Measurements from ENCODE around the gene AUTS2.

The AUTS2 gene

DNA sequence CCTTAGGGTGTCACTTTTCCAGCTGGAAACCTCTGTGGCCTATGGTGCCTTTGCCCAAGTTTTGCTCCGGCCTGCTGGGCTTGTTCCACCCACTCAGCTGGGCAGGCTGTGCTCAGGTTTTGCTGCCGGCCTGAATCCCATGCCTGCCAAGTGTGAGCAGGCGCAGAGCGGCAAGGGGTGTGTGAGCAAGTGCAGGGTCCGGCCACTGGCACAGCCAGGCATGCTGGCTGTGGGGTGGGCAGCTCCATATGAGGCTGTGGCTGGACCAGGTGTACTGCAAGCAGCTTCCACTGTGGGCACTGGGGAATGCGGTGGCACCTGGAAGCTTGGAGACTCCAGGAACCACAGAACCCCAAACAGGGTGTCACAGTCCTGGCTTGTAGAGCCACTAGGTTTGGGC lies 92.1 kb downstream of the AUTS2 start:
- no peak for DNase-seq

DNA sequence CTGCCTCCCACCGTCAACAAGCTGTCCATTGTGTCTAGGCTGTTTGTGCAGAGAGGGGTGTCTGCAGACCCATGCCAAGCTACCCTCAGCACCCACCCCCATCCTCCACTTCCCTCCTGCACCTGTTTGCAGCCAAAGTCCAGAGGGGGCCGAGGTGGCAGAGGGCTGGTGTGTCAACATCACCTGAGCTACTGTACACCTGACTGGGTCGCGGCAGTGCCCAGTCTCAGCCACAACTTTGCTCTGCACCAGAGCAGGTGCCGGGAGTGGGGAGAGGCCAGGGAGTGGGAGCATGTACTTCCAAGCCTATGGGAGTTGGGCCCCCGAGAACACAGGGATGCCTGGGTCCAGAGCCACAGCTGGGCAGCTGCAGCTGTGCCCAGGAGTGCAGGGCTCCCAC lies 93.1 kb downstream of the AUTS2 start:
- DNase-seq, result no peak

DNA sequence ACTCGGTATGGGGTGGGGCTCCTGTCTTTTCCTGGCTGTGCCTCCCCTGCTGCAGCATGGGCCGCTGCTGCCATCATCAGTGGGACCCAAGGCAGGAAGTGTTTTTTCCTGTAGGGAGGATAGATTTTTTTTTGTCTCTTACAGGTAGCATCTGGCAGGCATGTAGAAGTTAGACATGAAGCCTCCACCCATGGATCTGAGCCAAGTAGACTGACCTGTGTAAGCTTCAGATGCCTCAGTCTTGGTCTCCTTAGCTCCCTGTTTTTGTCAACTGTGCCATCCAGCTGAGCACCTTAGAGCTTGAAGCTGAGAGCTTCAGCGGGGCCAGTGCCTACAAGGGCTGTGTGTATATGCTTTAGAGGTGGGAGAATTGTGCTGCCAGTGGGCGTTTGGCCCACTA lies 93.5 kb downstream of the AUTS2 start:
- no peak for DNase-seq

DNA sequence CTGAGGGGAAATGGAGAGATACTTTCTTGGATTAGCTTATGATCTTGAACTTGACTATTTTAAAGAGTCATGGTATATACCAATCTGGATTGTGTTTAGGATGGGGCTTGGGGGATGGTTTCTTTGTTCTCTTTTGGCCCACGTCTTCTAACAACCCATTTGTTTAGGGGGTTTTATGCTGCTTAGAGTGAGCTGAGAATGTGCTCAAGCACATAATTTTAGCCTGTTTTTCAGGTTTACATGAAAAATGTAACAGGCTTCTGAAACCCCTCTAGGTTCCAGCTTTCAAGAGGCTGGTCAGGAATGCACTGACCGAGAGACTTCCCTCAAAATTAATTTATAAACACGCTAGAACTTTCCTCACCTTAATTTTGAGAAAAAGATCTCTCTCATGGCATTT lies 94.3 kb downstream of the AUTS2 start:
- DNase-seq, result no peak

DNA sequence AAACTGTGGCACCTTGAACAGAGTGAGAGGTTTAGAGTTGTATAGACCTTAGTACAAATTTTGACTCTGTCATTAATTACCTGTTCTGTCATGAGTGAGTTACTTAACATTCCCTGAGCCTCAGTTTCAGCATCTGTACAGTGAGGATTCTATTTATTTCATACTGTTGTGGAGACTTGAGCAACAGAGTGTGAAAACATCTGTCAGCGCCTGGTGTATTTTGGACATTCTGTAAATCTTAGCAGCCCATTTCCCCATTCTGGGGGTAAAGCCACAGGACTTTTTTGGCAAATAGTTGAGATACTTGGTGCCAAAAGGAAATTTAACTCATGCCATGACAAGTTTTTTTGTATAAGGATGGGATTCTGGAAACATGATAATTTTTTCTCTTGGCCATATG lies 94.8 kb downstream of the AUTS2 start:
- peak in 1 of 2 experiments; percentile 26 for DNase-seq

DNA sequence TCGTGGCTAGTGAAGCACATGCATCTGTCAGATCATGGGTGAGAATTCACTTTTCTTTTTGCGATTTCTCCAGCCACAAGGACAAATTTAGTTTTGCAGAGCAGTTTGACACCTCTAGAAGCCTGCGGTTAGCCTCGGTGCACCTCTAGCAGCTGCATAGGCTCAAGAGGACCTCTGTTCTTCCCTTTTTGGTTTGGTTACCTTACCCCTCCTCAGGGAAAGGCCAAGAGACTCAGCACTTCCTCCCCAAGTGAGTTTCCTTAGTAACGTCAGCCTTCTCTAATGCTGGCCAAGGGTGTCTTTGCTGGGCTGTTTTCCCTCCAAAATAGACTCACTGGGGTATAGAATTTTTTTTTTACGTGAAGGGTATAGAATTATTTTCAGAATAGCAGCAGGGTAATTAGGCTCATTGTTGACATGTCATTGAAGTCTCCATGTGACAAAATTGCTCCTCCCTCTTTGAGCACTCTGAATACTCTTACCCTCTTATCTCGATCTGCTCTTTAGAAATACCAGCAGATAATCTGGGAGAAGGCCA lies 97.8 kb downstream of the AUTS2 start:
- DNase-seq, result no peak

DNA sequence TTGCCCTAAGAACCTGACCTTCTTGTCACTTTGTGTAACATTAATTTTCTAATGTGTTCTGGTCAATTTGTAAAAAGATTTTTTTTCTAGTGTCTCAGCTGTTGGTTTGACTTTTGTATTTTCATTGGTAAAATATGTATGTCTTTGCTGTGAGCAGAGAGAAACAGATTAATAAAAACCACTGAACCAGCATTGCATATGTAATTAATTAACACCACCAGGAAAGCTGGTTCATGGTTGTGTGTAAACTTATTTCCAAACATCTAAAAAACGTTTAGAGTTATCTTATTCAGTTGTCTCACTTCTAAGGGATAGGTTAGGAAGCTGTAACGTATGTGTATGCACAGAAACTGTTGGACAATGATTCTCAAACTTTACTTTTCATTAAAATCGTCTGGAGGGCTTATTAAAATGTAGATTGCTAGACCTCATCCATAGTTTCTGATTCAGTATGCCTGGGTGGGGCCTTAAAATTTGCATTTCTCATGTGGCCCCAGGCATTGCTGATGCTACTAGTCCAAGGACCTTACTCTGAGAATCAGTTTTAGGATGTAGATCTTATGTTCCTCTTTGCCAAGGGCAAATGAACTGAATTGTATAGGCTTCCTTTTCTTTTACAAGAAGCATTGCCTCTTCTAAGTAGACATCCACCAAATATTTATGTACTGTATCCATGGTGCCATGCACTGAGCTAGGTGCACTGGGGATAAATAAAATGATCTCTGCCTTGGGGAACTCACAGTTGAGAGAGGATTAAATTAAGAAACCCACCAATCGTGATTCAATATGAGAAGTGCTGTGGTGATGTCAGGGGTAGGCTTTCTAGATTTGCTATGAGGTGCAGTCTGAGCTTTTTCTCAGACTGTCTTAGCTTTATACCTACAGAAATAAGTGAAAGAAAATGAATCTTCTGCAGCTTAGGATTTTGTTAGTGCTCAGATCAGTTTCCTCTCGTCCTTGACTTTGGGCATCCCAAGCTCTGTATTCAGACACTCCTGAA lies 98.7 kb downstream of the AUTS2 start:
- no peak for DNase-seq

DNA sequence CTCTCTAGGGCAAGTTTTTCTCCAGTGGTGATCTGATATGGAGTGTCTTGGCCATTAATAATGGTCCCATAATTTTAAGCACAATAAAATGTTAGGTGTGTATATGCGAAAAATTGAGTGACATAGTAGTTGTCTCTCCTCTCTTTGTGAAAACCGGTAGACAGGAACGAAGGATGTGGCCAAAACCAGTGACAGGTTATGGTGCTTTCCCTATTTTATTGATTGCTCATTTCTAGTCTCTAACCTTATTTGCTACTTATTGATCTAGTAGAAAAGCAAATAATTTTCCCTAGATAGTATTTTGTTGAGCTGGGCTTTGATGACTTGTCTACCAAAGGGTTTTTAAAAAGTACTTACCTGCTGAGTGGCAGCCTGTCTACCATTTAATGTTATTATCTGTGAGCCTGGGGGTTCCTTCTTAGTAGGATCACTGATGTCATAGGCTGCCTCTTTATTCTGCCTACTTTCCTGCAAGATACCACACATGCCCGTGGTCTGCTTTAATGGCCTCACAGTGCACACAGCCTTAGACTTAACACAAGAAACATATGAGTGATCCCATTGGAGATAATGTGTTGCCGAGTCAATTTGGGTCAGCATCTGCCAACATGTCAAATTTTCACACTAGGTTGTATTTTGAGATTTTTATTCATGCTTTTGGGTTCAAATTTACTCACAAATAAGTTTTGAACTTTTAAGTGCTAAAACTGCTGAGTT lies 100.0 kb downstream of the AUTS2 start:
- DNase-seq, result no peak

DNA sequence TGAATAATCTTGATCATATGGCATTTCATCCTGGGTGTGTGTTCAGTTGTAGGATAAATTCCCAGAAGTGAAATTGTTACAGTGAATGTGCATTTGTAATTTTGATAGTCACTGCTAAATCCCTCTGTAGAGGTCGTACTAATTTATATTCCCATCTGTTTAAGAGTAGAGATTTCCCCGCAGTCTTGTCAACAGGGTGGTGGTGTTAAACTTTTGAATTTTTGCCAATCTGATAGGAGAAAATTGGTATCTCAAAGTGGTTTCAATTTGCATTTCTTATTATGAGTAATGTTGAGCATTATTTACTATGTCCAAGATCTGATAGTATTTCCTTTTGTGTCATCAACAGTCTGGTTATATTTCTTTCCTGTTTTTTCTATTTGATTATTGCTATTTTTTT lies 101.7 kb downstream of the AUTS2 start:
- no peak for DNase-seq

DNA sequence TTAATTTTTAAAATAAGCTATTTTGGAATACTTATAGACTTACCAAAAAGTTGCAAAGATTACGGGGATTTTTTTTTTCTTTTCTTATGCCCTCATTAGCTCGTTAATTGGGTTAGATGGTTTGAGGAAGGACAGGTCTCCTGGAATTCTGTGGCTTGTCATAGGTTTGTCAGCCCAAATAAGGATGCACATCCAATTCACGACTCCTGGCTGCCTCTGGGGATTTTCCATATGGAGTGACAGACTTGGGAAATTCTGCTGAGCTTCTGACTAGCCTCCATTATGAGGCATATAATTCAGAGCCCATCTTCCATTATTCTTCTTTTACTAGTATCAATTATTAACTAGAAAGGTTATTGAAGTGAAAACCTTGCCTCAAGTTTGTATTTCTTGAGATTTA lies 102.1 kb downstream of the AUTS2 start:
- no peak for DNase-seq

DNA sequence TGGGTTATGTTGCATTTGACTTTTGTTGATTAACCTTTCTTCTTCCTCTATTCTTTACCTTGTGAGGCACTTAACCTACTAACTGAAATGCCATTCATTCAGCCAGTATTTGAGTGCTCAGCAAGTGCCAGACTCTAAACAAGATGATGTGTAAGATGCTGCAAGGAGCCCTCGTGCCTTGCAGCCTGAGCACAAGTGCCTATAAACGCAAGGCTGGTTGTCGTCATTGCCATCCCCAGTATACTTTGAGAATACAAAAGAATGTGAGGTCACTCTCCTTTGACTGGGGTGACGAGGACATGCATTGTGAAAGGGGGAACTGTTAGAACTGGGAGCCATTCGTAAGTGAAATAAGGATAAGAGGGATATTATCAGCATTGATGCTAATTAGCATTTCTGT lies 103.0 kb downstream of the AUTS2 start:
- no peak for DNase-seq

DNA sequence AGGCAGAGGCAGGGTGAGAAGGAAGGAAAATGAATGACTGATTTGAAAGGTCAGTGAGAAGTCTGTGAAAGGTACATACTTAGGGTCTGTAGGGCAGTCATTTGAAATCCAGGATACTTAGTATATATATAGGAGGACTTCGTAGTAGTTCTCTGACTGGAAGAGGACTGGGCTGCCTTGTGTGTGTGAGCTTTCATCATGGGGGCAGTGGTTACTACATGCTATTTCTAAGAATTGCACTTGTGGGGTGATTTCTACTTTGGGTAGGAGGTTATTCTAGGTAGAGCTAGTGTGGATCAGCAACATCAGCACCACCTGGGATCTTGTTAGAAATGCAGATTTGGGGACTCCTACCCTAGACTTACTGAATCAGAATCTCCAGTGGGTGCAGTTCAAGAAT lies 104.1 kb downstream of the AUTS2 start:
- no peak for DNase-seq

DNA sequence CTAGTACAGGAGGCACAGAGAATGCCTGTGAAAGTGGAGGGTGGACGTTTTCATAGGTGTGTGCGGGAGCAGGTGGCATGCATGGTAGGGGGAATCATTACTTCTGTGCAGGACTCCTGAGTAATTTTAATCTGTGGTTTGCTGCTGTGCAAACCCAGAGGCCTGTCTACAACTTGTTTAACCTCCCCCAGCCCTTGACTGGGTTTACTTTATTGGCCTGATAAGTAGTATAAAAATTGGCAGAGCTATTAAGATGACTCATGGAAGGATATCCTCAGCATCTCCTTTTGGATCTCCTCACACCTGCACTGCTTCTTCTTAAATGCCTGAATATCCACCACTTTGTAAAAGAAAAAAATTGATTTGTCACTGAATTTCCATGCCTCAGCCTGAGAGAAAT lies 104.8 kb downstream of the AUTS2 start:
- no peak for DNase-seq

DNA sequence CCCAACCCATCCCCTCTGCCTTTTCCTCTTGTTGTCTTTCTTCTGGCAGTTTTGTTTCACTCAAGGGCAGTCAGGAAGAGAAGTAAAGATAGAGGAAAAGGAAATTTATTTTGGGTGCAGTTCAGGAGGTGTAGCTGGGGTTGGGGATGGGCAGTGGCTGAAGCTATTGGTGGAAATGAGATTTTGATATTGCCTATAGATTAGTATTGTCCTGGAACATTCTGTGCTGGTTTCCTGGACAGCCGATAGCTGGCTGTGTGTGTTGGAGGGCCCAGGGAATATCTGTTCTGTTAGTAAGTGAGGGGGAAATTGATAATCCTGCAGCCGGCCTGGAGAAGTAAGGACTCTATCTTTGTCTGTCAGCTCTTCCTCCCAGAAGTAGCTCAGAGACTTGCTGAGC lies 107.8 kb downstream of the AUTS2 start:
- no peak for DNase-seq

DNA sequence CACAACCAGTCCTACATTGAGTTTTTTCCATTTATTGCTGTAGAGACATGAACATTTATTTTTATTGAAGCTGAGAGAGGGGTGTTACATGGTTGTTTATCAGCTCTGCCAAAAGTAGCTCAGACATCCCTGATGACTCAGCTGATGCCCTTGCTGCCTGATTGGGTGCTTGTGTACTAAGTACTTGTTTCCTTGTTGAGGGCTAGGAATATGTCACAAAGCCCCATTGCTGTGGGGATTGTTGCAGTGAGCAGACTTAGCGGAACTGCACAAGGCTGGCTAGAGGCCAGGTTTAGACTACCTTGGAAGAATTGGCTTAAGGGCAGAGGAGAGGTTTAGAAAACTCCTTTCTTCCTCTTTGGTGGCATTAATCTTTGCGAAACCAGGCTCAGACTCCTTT lies 110.6 kb downstream of the AUTS2 start:
- peak in 1 of 2 experiments; percentile 15 for DNase-seq

DNA sequence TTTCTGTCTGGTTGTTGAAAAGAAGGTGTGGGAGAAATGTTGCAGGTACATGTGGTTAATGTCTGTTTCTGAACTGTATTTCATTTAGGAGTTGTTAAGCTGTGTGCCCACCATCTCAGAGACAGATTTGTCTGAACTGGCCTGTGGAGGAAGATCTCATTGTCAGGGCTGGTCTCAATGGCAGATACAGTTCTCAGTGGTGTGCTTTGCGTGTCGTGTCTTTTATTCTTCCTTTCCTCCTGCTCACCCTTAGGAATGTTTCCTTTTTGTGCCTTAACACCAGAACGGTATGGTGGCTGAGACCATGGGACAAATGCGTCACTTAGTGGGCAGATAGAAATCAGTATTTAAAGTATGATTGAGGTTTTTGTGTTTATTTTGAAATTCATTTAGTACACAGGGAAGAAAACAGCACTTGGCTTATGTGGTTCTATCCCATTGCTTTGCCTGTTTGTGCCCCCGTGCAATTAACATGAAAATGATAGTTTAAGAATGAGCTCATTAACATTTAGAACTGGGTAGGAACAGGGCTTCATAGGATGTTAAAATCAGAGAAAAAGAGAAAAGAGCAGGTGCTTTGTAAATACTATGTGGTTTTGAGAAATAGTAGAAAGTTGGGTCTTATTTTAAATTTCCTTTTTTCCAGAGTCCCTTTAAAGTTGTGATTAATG lies 112.6 kb downstream of the AUTS2 start:
- DNase-seq, result no peak

DNA sequence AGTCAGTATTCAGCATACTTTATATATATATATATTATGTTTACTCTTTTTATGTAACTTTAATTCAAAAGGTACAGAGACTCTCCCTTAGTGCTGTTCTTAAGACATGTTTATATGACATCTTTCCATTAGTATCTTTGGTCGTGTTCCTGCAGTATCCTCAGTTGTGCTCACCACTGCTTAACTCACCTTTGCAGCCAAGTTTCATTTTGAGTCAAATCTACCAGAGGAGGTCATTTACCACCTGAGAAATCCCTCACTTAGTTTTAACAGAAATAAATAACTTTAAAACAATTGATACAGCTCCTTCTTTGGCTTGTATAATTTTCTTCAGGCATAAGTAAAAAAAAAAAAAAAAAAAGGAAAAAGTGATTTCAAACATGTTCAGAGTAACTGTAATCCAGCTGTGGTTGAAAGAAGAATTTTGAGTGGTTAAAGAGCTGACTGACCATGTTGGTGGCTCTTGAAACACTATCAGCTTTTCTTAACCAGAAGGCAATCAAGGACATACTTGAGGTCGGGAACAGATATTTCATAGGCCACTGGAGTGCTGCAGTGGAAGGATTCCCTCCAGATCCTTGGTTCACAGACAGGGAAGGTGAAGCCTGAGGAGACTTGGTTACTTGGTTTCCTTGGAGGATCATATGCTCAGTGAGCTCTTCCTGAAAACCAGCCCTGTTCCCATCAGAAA lies 116.8 kb downstream of the AUTS2 start:
- DNase-seq, result no peak

DNA sequence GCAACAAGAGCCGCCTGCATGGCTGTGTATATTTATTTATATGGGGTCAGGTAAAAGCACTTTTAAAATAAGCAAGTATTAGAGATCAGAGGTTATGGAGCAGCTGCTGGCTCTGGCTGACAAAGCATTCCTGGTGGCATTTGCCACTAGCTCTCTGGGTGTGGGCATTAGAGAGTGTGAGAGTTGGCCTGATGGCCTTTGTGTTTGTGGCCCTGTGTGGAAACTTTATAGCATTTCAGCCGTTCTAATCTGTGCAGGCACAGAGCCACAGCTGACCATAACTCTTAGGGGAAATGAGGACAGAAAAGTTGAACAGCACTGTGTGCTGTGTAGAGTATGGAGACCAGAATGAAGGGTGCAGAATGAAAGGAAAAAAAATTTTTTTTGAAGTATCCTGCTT lies 118.9 kb downstream of the AUTS2 start:
- DNase-seq, result no peak

DNA sequence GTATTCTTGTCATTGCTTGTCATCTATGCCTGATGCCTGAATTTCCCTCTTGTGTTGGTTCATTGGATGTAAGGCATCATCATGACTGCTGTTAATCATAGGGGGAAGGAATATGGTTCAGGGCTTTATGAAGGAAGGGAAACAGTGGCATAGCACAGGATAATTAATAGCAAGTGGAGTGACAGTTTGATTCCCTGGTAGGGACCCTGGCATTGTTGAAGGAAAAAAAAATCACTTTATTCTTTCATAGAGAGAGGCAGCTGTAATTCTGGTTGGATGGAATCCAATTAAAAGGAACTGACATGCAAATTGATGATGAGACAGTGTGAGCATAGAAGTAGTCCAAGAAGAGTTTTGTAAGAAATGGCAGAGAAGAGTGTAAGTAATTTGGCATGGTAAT lies 121.4 kb downstream of the AUTS2 start:
- DNase-seq, result no peak

DNA sequence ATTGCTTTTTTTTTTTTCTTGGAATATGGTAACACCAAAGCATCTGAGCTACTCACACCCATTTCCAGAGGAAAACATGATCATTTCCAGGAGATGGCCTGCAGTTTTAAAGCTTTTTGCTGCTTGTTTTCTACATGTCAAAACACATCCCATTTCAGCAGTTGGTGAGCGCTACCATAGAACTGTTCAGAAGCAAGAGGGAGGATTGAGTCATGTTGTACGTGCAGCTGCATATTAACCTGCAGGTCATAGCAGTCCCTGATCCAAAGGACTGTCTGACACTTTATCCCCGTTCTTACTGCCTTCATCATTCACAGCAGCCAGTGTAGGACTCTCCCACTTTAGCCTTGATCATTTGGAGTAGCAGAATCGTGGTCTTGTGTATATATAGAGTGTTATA lies 124.6 kb downstream of the AUTS2 start:
- no peak for DNase-seq

DNA sequence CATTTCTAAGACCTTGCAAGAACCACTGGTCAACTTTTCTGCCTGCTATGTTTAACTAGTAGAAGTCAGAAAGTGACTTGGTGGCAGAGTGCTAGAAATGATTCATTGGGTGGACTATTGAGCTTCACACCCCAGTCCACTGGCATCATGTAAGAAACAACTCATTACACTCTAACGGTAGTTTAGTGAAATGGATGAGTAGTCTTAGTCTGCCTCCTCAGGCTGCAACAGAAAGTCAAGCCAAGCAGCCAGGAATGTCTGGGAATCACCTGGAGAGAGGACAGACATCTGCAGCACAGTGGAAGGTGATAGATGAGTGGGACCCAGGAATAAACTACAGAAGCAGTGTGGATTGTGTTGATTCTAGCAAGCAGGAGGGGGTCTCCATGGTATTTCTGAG lies 125.4 kb downstream of the AUTS2 start:
- DNase-seq, result no peak

DNA sequence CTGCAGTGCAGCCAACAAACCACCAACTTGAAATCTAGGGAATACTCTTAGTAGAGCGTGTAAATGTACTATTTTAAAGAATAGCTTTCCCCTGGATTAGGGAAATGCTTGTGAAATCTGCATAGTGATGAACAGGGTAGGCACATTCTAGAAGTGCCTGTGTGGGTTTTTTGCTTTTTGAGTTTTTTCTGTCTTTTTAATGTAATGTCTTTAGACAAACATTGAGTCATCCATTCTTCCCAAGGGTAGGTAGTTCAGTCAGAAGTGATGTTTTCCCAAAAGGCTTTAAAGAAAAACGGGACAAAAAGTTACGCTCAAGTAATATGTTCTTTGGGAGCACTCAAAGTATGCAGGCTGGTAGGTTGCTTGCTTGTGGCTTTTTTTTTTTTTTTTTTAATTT lies 130.0 kb downstream of the AUTS2 start:
- DNase-seq, result no peak

DNA sequence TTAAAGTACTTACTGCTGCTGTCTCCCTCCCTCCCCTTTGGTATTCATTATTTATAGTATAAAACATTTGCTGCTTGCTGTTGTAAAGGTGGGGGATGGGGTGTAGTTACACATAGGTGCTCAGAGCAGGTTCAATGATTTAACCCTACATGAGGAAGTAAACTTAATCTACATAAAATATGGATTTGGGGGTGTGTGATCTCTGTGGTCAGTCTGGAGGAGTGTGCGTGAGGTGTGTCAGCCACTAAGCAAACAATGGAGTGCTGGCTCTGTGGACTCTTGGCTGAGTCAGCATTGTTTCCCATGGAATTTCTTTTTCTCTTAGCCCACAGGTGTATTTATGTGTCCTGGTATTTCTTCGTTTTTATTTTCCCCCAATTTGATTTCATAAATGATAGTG lies 133.9 kb downstream of the AUTS2 start:
- DNase-seq, result no peak
